SU-DHL-6 (cell line): ENCODE results near the gene CCR7.

Experiments used
- CTCF ChIP-seq: fragments of 200-600 bp; sonication (generic); IDR thresholded peaks from one replicate; pipeline ENCODE4 v1.5.1; 2017; ENCODE audit warnings: antibody characterized with exemption, mild to moderate bottlenecking, low read length, moderate library complexity; ENCODE audit not compliant: insufficient read depth, poor library complexity, severe bottlenecking
- EZH2phosphoT487 ChIP-seq: fragments of 200-600 bp; sonication (generic), shearing (Covaris generic); conservative IDR thresholded peaks from 2 replicates; pipeline ENCODE4 v1.6.1; 2018; ENCODE audit warnings: mild to moderate bottlenecking, antibody characterized with exemption, low read length, moderate library complexity, mixed read lengths

GRCh38 chr17:40517286-40517662 is 48.0 kb downstream of the CCR7 start:
- TF ChIP-seq CTCF (no peak), EZH2phosphoT487 (no peak)
